Pulmonary artery endothelial cell (primary cell): ENCODE data around the gene LETMD1. TPM values are rescaled to one million over a fixed set of nuclear protein-coding genes. Genes with fewer than 3 reads are reported as not detected.
"Not testable (repeated sequence)": the region's sequence is repeated elsewhere in the genome, so short reads cannot be mapped to it uniquely, and the experiment has no call there.

Source experiments
- DNase-seq: peaks from one replicate; pipeline ENCODE4 v3.0.0-alpha.2; 2011; ENCODE audit warnings: low read depth, low spot score
- total RNA-seq: library from RNA; depleted of rRNA; stranded (reverse); fragments of >200 nt; gene quantifications from 2 replicates; pipeline ENCODE4 v1.2.3, GENCODE V29; 2014

Gene LETMD1, protein sequence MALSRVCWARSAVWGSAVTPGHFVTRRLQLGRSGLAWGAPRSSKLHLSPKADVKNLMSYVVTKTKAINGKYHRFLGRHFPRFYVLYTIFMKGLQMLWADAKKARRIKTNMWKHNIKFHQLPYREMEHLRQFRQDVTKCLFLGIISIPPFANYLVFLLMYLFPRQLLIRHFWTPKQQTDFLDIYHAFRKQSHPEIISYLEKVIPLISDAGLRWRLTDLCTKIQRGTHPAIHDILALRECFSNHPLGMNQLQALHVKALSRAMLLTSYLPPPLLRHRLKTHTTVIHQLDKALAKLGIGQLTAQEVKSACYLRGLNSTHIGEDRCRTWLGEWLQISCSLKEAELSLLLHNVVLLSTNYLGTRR
- 27.0 and 30.7 TPM in 2 replicates for total RNA-seq

DNA sequence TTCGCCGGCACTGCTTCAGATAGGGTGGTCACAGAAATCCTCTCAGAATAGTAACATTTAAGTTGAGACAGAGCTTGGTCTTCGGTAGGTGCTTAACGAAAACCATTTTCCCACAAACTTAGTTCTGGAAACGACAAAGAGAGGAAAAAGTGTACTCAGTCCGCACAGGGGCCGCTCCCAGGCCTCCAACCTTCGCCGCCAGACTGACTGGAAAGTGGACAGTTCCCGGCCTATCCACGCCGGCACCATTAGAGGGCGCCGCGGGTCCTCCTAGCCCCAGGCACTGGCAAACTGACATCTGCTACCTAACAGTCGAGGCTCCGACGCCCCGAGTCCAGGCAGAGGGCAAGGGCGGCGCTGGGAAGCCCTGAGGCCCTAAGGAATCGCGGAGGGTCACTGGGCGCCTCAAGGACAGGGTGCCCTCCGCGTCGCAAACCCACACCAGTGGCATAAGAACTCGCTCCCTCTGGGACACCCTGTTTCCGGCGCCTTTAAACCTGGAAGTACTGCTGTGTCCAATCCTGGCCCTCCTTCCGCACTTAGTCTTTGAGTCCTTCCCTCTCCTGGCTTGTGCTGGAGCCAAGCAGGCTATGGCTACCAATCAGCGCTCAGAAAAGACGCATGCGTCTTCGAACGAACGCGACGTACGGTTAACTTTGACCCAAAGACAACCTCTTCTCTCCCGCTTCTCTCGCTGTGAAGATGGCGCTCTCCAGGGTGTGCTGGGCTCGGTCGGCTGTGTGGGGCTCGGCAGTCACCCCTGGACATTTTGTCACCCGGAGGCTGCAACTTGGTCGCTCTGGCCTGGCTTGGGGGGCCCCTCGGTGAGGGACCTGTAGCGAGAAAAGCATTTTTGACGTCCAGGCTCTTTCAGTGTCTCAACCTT lies at the start of gene LETMD1:
TSS of gene LETMD1 (plus strand) at position 673 of the 886 bp plus-strand sequence. CDS start at position 703, 30 bp downstream.
- peak; percentile 96 for DNase-seq

- no peak for DNase-seq
Observed at GRCh38 chr12:50999093-50999492, 49.0 kb upstream of the LETMD1 start.

GRCh38 chr12:51000245-51000644 lies 47.9 kb upstream of the LETMD1 start:
- DNase-seq: no peak

DNA sequence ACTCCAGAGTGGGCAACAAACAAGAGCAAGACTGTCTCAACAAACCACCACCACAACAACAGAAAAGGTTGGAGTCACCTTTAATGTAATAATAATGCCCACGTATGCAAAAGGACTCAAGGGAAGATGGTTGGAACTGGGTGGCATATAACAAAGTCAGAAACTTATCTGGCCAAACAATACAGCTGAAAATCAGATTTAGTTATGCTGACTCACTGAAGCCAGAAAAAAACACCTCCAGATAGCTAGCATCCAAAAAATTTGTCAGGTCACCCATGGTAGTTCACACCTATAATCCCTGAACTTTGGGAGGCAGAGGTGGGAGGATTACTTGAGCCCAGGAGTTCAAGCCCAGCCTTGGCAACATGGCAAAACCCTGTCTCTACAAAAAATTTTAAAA lies 46.3 kb upstream of the LETMD1 start:
- DNase-seq: no peak

DNA sequence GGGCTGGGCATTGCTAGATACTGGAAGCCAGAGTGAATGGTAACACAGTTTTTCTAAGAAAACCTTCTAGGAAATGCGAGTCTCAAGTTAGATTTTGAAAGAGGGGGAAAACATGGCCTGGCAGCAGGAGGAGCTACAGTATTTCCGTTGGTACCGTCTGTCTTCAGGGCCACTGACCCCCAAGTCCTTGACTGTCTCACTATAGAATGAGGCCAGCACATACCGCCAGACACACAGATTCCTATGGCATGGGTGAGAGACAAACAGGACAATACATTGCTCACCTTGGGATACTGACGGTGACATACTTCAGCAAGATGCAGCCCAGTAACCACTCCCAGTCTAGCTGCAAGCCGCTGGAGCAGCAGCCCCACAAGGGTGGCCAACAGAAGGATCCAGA lies 43.6 kb upstream of the LETMD1 start:
- DNase-seq: no peak

GRCh38 chr12:51005030-51005429 lies 43.1 kb upstream of the LETMD1 start:
- no peak for DNase-seq

- DNase-seq: no peak
Observed at GRCh38 chr12:51005671-51006070, 42.5 kb upstream of the LETMD1 start.

DNA sequence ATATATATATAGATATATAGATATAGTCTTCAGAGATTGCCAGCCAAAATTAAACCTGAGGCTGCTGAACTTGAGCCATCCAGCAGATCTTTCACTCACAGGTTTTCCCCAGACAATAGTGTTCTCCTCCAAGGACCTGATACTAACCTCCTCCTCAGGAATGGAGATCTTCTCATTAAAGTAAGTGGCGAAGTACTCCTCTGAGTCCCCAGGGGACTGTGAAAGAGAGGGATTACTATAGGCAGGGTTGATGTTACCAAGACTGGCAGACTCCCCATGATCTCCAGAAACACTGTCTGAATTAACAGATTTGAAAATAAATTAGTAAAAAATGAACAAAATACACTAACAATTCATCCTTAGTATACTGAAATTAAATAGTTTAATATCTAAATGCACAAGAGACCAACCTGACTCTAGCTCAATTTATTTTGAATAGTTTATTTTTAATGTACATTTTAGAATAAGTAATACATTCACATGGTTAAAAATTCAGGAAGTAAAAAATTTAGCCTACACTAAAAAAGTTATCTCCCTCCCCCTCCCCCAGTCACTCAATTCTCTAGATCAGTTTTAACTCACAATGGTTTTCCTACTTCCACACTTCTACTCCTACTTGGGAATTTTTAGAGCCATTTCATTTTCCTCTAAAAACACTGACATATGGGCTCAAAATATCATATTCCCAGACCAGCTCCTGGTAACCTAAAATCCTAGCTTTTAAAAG lies 39.6 kb upstream of the LETMD1 start:
- DNase-seq: no peak

GRCh38 chr12:51009056-51009440 lies 39.1 kb upstream of the LETMD1 start:
- no peak for DNase-seq

- no peak for DNase-seq
Observed at GRCh38 chr12:51011955-51012354, 36.2 kb upstream of the LETMD1 start.

- no peak for DNase-seq
Observed at GRCh38 chr12:51012570-51013236, 35.4 kb upstream of the LETMD1 start.

DNA sequence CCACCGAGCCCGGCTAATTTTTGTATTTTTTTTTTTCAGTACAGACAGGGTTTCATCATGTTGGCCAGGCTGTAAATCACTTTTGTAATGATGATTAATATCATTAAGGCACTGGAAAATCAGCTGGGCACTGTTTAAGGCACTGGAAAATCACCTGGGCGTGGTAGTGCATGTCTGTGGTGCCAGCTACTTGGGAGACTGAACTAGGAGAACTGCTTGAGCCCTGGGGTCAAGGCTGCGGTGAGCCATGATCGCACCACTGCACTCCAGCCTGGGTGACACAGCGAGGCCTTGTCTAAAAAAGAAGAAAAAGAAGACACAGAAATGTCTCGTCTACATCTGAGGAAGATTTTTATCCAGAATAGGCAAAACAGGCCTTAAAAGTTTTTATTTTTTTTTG lies 34.7 kb upstream of the LETMD1 start:
- no peak for DNase-seq

DNA sequence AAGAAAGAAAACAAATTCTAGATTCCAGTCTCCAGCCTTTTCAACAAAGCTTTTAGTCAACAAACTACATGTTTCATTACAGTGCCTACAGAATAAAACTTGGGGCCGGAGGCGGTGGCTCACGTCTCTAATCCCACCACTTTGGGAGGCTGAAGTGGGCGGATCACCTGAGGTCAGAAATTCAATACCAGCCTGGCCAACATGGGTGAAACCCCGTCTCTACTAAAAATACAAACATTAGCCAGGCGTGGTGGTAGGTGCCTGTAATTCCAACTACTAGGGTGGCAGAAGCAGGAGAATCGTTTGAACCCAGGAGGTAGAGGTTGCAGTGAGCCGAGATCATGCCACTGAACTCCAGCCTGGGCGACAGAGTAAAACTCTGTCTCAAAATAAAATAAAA lies 33.7 kb upstream of the LETMD1 start:
- DNase-seq: not testable (repeated sequence)

DNA sequence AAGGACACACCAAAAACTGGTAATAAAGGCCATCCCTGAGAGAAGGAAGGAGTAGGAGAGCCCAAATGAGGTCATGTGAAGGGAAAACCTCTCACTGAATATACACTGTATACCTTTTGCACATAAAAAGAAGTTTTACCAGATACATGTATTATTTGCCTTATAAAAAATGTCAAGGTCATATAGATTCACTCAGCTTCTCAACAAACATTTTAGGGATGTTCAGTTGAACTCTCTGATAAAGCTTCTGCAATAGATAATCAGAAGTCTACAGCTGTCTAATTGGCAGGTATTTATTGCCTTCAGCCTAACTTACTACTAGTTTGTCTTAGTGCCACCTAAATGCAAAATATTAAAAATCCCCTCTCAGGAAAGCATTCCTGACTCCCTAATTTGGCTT lies 30.7 kb upstream of the LETMD1 start:
- no peak for DNase-seq

GRCh38 chr12:51018956-51019355 lies 29.2 kb upstream of the LETMD1 start:
- no peak for DNase-seq

GRCh38 chr12:51019927-51020326 lies 28.2 kb upstream of the LETMD1 start:
- no peak for DNase-seq

GRCh38 chr12:51020448-51021182 lies 27.5 kb upstream of the LETMD1 start:
- no peak for DNase-seq

GRCh38 chr12:51021694-51022093 lies 26.4 kb upstream of the LETMD1 start:
- no peak for DNase-seq

GRCh38 chr12:51023625-51024382 lies 24.3 kb upstream of the LETMD1 start:
- DNase-seq: no peak

- DNase-seq: no peak
Observed at GRCh38 chr12:51025338-51025835, 22.7 kb upstream of the LETMD1 start.
